Neutrophil (primary cell): Measurements from ENCODE around the gene FUNDC1.

Source experiments
- H3K27ac ChIP-seq: fragments of 200-600 bp; sonication (generic); 2 replicates; pipeline ENCODE4 v1.5.1; 2016; ENCODE audit warnings: mild to moderate bottlenecking, moderate library complexity
- H3K27me3 ChIP-seq: fragments of 200-600 bp; sonication (generic); 2 replicates; pipeline ENCODE4 v1.6.0; 2016; ENCODE audit warnings: mild to moderate bottlenecking
- H3K36me3 ChIP-seq: fragments of 200-600 bp; sonication (generic); 2 replicates; pipeline ENCODE4 v1.5.1; 2017
- H3K4me1 ChIP-seq, 2 experiments: fragments of 200-600 bp in 1 of 2; sonication (generic) in 1 of 2; 1 replicate in 1 of 2; 2 replicates in 1 of 2; pipeline versions ENCODE4 v1.5.1 to v1.6.1; 2013 to 2016; ENCODE audit warnings: low read depth in 1 of 2, low read length in 1 of 2, mild to moderate bottlenecking in 1 of 2, moderate library complexity in 1 of 2; ENCODE audit not compliant: control insufficient read depth in 1 of 2, insufficient read depth in 1 of 2
- H3K4me3 ChIP-seq, 2 experiments: fragments of 200-600 bp in 1 of 2; sonication (generic) in 1 of 2; 1 replicate in 1 of 2; 2 replicates in 1 of 2; pipeline ENCODE4 v1.5.1; 2013 to 2016; ENCODE audit warnings: low read depth in 1 of 2, low read length in 1 of 2, mild to moderate bottlenecking in 1 of 2, moderate library complexity in 1 of 2
- H3K9me3 ChIP-seq: fragments of 200-600 bp; sonication (generic); 2 replicates; pipeline ENCODE4 v1.5.1; 2016
- TF ChIP-seq, protein P1 (sequence below): fragments of 200-600 bp; sonication (generic); IDR thresholded peaks from 2 replicates; pipeline ENCODE4 v1.5.1; 2016; ENCODE audit warnings: antibody characterized with exemption

The FUNDC1 gene

GRCh38 chrX:44494357-44494756 is 48.3 kb downstream of the FUNDC1 start:
- Histone ChIP-seq H3K9me3 (no peaks in the 10 kb centered on the region), H3K27me3 (no peaks in the 10 kb centered on the region), H3K27ac (no peak overlapping the region), H3K36me3 (no peaks in the 10 kb centered on the region), H3K4me1 (no peaks in the 10 kb centered on the region), H3K4me3 (no peak overlapping the region)
- TF ChIP-seq, protein P1, sequence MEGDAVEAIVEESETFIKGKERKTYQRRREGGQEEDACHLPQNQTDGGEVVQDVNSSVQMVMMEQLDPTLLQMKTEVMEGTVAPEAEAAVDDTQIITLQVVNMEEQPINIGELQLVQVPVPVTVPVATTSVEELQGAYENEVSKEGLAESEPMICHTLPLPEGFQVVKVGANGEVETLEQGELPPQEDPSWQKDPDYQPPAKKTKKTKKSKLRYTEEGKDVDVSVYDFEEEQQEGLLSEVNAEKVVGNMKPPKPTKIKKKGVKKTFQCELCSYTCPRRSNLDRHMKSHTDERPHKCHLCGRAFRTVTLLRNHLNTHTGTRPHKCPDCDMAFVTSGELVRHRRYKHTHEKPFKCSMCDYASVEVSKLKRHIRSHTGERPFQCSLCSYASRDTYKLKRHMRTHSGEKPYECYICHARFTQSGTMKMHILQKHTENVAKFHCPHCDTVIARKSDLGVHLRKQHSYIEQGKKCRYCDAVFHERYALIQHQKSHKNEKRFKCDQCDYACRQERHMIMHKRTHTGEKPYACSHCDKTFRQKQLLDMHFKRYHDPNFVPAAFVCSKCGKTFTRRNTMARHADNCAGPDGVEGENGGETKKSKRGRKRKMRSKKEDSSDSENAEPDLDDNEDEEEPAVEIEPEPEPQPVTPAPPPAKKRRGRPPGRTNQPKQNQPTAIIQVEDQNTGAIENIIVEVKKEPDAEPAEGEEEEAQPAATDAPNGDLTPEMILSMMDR: no peak

- no peaks in the 10 kb centered on the region for H3K9me3 ChIP-seq
- H3K4me1 ChIP-seq: no peaks in the 10 kb centered on the region
- no peak overlapping the region for H3K4me3 ChIP-seq
- TF ChIP-seq, protein P1: no peak
- H3K36me3 ChIP-seq: no peaks in the 10 kb centered on the region
- no peaks in the 10 kb centered on the region for H3K27me3 ChIP-seq
- H3K27ac ChIP-seq: no peak overlapping the region
Measured at GRCh38 chrX:44489515-44489914, 53.1 kb downstream of the FUNDC1 start.

GRCh38 chrX:44484607-44485146 is 58.0 kb downstream of the FUNDC1 start:
- no peaks in the 10 kb centered on the region for H3K36me3 ChIP-seq
- TF ChIP-seq, protein P1: no peak
- H3K4me3 ChIP-seq: no peak overlapping the region
- no peaks in the 10 kb centered on the region for H3K27me3 ChIP-seq
- no peaks in the 10 kb centered on the region for H3K9me3 ChIP-seq
- H3K27ac ChIP-seq: no peak overlapping the region
- H3K4me1 ChIP-seq: no peaks in the 10 kb centered on the region

DNA sequence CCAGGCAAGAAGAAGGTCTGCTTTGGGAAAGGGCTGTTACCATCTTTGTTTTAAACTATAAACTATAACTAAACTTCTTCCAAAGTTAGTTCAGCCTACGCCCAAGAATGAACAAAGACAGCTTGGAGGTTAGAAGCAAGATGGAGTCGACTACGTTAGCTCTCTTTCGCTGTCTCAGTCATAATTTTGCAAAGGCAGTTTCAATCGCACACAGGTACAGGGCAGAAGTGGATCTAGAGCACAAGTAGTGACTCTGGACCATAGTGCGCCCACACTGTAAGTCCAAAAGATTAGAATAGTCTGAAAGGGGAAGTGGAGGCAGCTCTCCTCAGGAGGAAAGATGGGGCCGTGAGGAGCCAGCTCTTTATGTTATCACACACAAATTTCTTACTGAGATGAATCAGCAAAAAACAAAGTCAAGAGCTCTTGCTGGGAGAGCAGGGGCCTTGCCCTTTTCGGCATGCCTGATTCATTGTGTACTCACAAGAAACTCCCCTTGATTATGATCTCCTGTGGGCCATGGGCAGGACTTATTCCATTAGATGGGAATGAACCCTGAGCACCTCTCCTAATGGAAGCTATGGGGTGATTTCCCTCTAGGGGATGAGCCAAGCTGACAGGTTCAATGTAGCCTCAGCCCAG is 58.6 kb downstream of the FUNDC1 start:
- H3K4me3 ChIP-seq: no peak overlapping the region
- no peaks in the 10 kb centered on the region for H3K27me3 ChIP-seq
- H3K27ac ChIP-seq: no peak overlapping the region
- H3K4me1 ChIP-seq: no peaks in the 10 kb centered on the region
- H3K9me3 ChIP-seq: no peaks in the 10 kb centered on the region
- no peaks in the 10 kb centered on the region for H3K36me3 ChIP-seq
- TF ChIP-seq, protein P1: no peak

GRCh38 chrX:44482575-44482974 is 60.1 kb downstream of the FUNDC1 start:
- TF ChIP-seq, protein P1: no peak
- H3K4me1 ChIP-seq: no peaks in the 10 kb centered on the region

More at GRCh38 chrX:44482575-44482974, 60.1 kb downstream of the FUNDC1 start:
- H3K27me3 ChIP-seq: no peaks in the 10 kb centered on the region
- H3K4me3 ChIP-seq: no peak overlapping the region
- H3K9me3 ChIP-seq: no peaks in the 10 kb centered on the region
- H3K36me3 ChIP-seq: no peaks in the 10 kb centered on the region
- no peak overlapping the region for H3K27ac ChIP-seq
